WI38 (cell line): Measurements from ENCODE around the gene SEC22A.
A peak's percentile ranks its signal among the peaks of the same experiment; 100 is the strongest.

ENCODE experiments used
- H3K4me3 ChIP-seq: 2 replicates; pipeline ENCODE4 v1.5.1; 2011; ENCODE audit warnings: low read depth, mild to moderate bottlenecking, control low read depth, low read length
- CTCF ChIP-seq: IDR thresholded peaks from 2 replicates; pipeline ENCODE4 v1.5.1; 2012; ENCODE audit warnings: low read depth, mild to moderate bottlenecking, control low read depth, low read length

SEC22A gene

GRCh38 chr3:123186695-123187094, 15.0 kb upstream of the SEC22A start:
- H3K4me3 ChIP-seq: no peak overlapping the region
- no peak for TF ChIP-seq CTCF

GRCh38 chr3:123188058-123188457, 13.7 kb upstream of the SEC22A start:
- H3K4me3 ChIP-seq: no peak overlapping the region
- no peak for TF ChIP-seq CTCF

- H3K4me3 ChIP-seq: no peak overlapping the region
Observed at GRCh38 chr3:123193448-123194101, 8.2 kb upstream of the SEC22A start.

GRCh38 chr3:123194552-123194951, 7.2 kb upstream of the SEC22A start:
- no peak overlapping the region for H3K4me3 ChIP-seq
- no peak for TF ChIP-seq CTCF

More at GRCh38 chr3:123193448-123194101, 8.2 kb upstream of the SEC22A start:
- no peak for TF ChIP-seq CTCF

- no peak overlapping the region for H3K4me3 ChIP-seq
- TF ChIP-seq CTCF: no peak
Observed at GRCh38 chr3:123198372-123198771, 3.4 kb upstream of the SEC22A start.

GRCh38 chr3:123201223-123201556, 553 bp upstream of the SEC22A start:
- TF ChIP-seq CTCF: no peak
- H3K4me3 ChIP-seq: peak overlapping the region; percentile 99

GRCh38 chr3:123202451-123202850, 708 bp downstream of the SEC22A start:
- no peak for TF ChIP-seq CTCF
- H3K4me3 ChIP-seq: peak overlapping the region; percentile 99
